ENCODE results near the gene ADCY9. TPM values are rescaled to one million over a fixed set of nuclear protein-coding genes. Genes with fewer than 3 reads are reported as not detected.

ADCY9 gene
- total RNA-seq, 2 experiments from 2014 or later, result 6.5 to 7.1 TPM

GRCh38 chr16:3915426-3916260, 200.6 kb downstream of the ADCY9 start:
- Mint-ChIP-seq H3K4me1 (ENCODE audit: low read depth) (no peaks in the 10 kb centered on the region), H3K27ac (no peak overlapping the region), H3K27me3 (ENCODE audit: low read depth) (peaks cover 1% of the 10 kb centered on the region), H3K9me3 (peaks cover 8% of the 10 kb centered on the region), H3K36me3 (ENCODE audit: low read depth) (no peaks in the 10 kb centered on the region), H3K4me3 (no peak overlapping the region)
- CTCF ChIA-PET, result no interaction called here
- DNase-seq, result no peak
- intact Hi-C loops (cut with micrococcal nuclease), result no loop called here

- intact Hi-C loops (cut with micrococcal nuclease), result no loop called here
- CTCF ChIA-PET, result no interaction called here
- Mint-ChIP-seq H3K27ac (no peak overlapping the region), H3K4me3 (no peak overlapping the region), H3K9me3 (no peaks in the 10 kb centered on the region), H3K4me1 (ENCODE audit: low read depth) (no peaks in the 10 kb centered on the region), H3K27me3 (ENCODE audit: low read depth) (no peaks in the 10 kb centered on the region), H3K36me3 (ENCODE audit: low read depth) (no peaks in the 10 kb centered on the region)
- no peak for DNase-seq
Observed at GRCh38 chr16:3912897-3913296, 203.3 kb downstream of the ADCY9 start.

Other genes starting within 250 kb of the ADCY9 start
- 10 to 100 TPM; 29.9 to 33.0 TPM for gene CREBBP, start 235.7 kb downstream of the ADCY9 start, total RNA-seq
- gene SRL, start 125.6 kb upstream of the ADCY9 start, total RNA-seq, result not detected
- gene TFAP4, start 156.6 kb upstream of the ADCY9 start, total RNA-seq, result 10 to 100 TPM; 24.0 to 27.7 TPM
- under 1 TPM; 0.12 to 0.24 TPM for gene GLIS2, start 199.6 kb upstream of the ADCY9 start, total RNA-seq
- gene PAM16, start 234.9 kb upstream of the ADCY9 start, total RNA-seq, result 10 to 100 TPM; 67.8 to 71.3 TPM